K562 (cell line): ENCODE data around the gene ST6GALNAC3. TPM values are rescaled to one million over a fixed set of nuclear protein-coding genes. Genes with fewer than 3 reads are reported as not detected.

Experiments used
- ATAC-seq: fragments of 200-7000 bp; cut with Tn5 transposase; 3 replicates; pipeline ENCODE4 v1.9.1; 2020; ENCODE audit warnings: moderate library complexity
- BruUV-seq: library from RNA; stranded (reverse); fragments of 400-500 nt; replicated peaks from 2 replicates; lab custom pipeline; 2021; lab: Mats Ljungman, UMichigan
- CTCF ChIA-PET: fragments of 300-600 bp; formaldehyde crosslinking; extraction: SDS; loops from one replicate; lab custom pipeline; 2021; ENCODE audit warnings: low intra/inter-chr PET ratio; lab: Yijun Ruan, JAX
- POLR2A ChIA-PET: fragments of 300-600, 350-650 bp; sonication (Branson Sonifier 250); formaldehyde crosslinking; extraction: SDS; loops from one replicate; lab custom pipeline; 2021; ENCODE audit warnings: antibody characterized with exemption, inconsistent platforms; lab: Yijun Ruan, JAX
- DNase-seq, 4 experiments: peaks; one replicate each; pipeline versions ENCODE4 v3.0.0 to v3.0.0-alpha.2; 2011 to 2018; ENCODE audit warnings: low spot score in 3 of 4, mixed read lengths in 3 of 4; ENCODE audit errors: extremely low read depth in 1 of 4
- FAIRE-seq: peaks from 2 replicates; lab custom pipeline; 2011; peaks lifted over from hg19 to GRCh38; lab: Jason Lieb, UNC
- H2AFZ ChIP-seq: 2 replicates; pipeline ENCODE4 v1.6.0; 2011; ENCODE audit warnings: low read depth, low read length, control low read depth, inconsistent platforms
- H3K27ac ChIP-seq: fragments of 200-600 bp; 3 replicates; pipeline ENCODE4 v1.8.0; 2011; ENCODE audit warnings: low read depth, mild to moderate bottlenecking, control low read depth, inconsistent platforms, low read length, moderate library complexity, mixed read lengths; ENCODE audit errors: extremely low read depth
- H3K27me3 ChIP-seq, 2 experiments: fragments of 300-600 bp in 1 of 2; 2 replicates in 1 of 2; 3 replicates in 1 of 2; pipeline versions ENCODE4 v1.6.0 to v1.8.0; 2011; ENCODE audit warnings: inconsistent platforms in 2 of 2, low read length in 2 of 2, mild to moderate bottlenecking in 1 of 2, mixed read lengths in 1 of 2, moderate library complexity in 1 of 2; ENCODE audit not compliant: control insufficient read depth in 2 of 2, insufficient read depth in 2 of 2
- H3K36me3 ChIP-seq: fragments of 300-600 bp; 3 replicates; pipeline ENCODE4 v1.8.0; 2011; ENCODE audit warnings: mild to moderate bottlenecking, low read length, inconsistent platforms; ENCODE audit not compliant: control insufficient read depth, insufficient read depth
- H3K4me1 ChIP-seq, 2 experiments: fragments of 200-600 bp in 1 of 2; replicated peaks in 1 of 2; 2 replicates in 1 of 2; 3 replicates in 1 of 2; pipeline versions ENCODE4 v1.5.1 to v1.8.0; 2011; ENCODE audit warnings: inconsistent platforms in 2 of 2, low read length in 2 of 2, mild to moderate bottlenecking in 1 of 2, mixed read lengths in 1 of 2, moderate library complexity in 1 of 2; ENCODE audit not compliant: control insufficient read depth in 2 of 2, insufficient read depth in 2 of 2
- H3K4me2 ChIP-seq: 2 replicates; pipeline ENCODE4 v1.6.1; 2011; ENCODE audit warnings: low read length, control low read depth, inconsistent platforms, mixed read lengths; ENCODE audit not compliant: insufficient read depth
- H3K4me3 ChIP-seq: fragments of 200-600 bp; sonication (generic), shearing (Covaris generic); 2 replicates; pipeline ENCODE4 v1.5.1; 2016; ENCODE audit warnings: control low read depth, inconsistent platforms
- H3K79me2 ChIP-seq: fragments of 200-600 bp; 3 replicates; pipeline ENCODE4 v1.8.0; 2011; ENCODE audit warnings: low read length, inconsistent platforms; ENCODE audit not compliant: control insufficient read depth, insufficient read depth
- H3K9ac ChIP-seq, 2 experiments: 2 replicates each; pipeline versions ENCODE4 v1.6.0 to v1.6.1; 2011; ENCODE audit warnings: low read depth in 2 of 2, low read length in 2 of 2, control low read depth in 1 of 2, inconsistent platforms in 1 of 2, mild to moderate bottlenecking in 1 of 2, mixed read lengths in 1 of 2; ENCODE audit not compliant: insufficient read depth in 1 of 2
- H3K9me1 ChIP-seq: one replicate; pipeline ENCODE4 v1.6.0; 2011; ENCODE audit warnings: inconsistent platforms, mild to moderate bottlenecking, low read length, moderate library complexity; ENCODE audit not compliant: control insufficient read depth, insufficient read depth
- H3K9me3 ChIP-seq: replicated peaks from 2 replicates; pipeline ENCODE4 v1.5.1; 2011; ENCODE audit warnings: low read depth, low read length, inconsistent platforms; ENCODE audit not compliant: control insufficient read depth, insufficient read depth
- H4K20me1 ChIP-seq: replicated peaks from 2 replicates; pipeline ENCODE4 v1.6.1; 2011; ENCODE audit warnings: low read length, inconsistent platforms, mixed read lengths; ENCODE audit not compliant: control insufficient read depth, insufficient read depth
- RNF2 ChIP-seq: sonication (generic); IDR thresholded peaks from 2 replicates; pipeline ENCODE4 v1.6.1; 2016
- SMARCB1 ChIP-seq: IDR thresholded peaks from 2 replicates; pipeline ENCODE4 v1.6.1; 2011; ENCODE audit warnings: improper control_type of control experiment, low read depth; ENCODE audit not compliant: insufficient read length
- ZNF239 ChIP-seq: fragments of 250-450 bp; sonication (Bioruptor Pico); IDR thresholded peaks from 2 replicates; pipeline ENCODE4 v1.4.0; 2020; ENCODE audit warnings: mild to moderate bottlenecking
- WGBS: fragments of 100-300 bp; shearing (Covaris generic); methylation state at CpG from one replicate; pipeline ENCODE4 v1.1.6; 2016; ENCODE audit warnings: low coverage, mixed read lengths; ENCODE audit not compliant: insufficient coverage; ENCODE audit errors: missing lambda C conversion rate; 5-methylcytosine and 5-hydroxymethylcytosine counted together
- in situ Hi-C: fragments of 300-500 bp; cut with MboI; formaldehyde crosslinking; loops from 4 replicates; pipeline ENCODE4 v1.15.0; 2018; ENCODE audit warnings: inconsistent platforms, mixed read lengths
- intact Hi-C: fragments of 100-400 bp; cut with micrococcal nuclease; formaldehyde crosslinking; loops from 2 replicates; pipeline ENCODE4 v1.14.2; 2022
- polyA plus RNA-seq, 8 experiments: library from polyadenylated mRNA; depleted of rRNA in 4 of 8; stranded (reverse) in 5 of 8; unstranded in 3 of 8; fragments of >200 nt; fragmentation: Nextera tagmentation in 2 of 8; fragmentation: Illumina TruSeq in 1 of 8; extraction: Ambion mirVana in 2 of 8; extraction: Trizol in 1 of 8; gene quantifications; 2 replicates each; pipeline versions ENCODE4 v1.2.1 to v1.2.3, GENCODE V29; 2011 to 2014; ENCODE audit warnings: inconsistent platforms in 1 of 8, missing spikeins in 1 of 8
- total RNA-seq, 7 experiments: library from RNA; depleted of rRNA in 6 of 7; stranded (reverse); fragments of >200 nt in 6 of 7; fragmentation: Illumina TruSeq in 2 of 7; extraction: Trizol in 2 of 7; gene quantifications; 2 replicates each; pipeline versions ENCODE4 v1.2.1 to v1.2.3, GENCODE V29; 2011 to 2021; ENCODE audit warnings: low replicate concordance in 1 of 7

ST6GALNAC3 gene
- total and polyA plus RNA-seq, 9 of the 15 experiments (the other 6 are each of a cell fraction or from before 2014, with no cell fraction given) = 0.04 to 0.29 (median 0.18) TPM; not detected in 6

DNA sequence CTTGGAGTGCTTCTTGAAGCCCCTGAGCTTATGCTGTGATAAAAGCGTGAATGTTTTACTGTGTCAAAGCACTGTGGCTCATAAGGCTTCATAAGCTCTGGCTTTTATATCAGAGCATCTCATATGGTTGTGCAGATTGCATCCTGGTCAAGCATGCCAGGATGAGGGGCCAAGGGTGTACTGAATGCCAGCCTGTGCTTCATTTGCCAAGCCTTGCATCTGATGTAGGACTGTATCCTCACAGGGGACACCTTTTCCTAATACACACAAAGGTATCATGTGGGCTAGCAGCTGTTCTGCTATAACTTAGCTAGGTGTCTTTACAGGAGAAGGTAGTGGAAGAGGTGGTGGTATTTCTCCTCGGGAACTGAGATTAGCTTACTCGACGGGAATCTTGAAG is 134.7 kb downstream of the ST6GALNAC3 start:
- ChIA-PET POLR2A (no interaction called here), CTCF (no interaction called here)
- no peak overlapping the region for H3K4me3 ChIP-seq
- FAIRE-seq (no peak), DNase-seq (no peak), ATAC-seq (no peak)
- H3K4me1 ChIP-seq = no peaks in the 10 kb centered on the region
- H3K36me3 ChIP-seq = no peaks in the 10 kb centered on the region
- in situ Hi-C loops = no loop called here
- 0% methylated on average over 4 of the region's 4 CpGs for WGBS
- no peak overlapping the region for H2AFZ ChIP-seq
- BruUV-seq = no TSS peak
- intact Hi-C loops = no loop called here
- H3K27me3 ChIP-seq = no peaks in the 10 kb centered on the region
- no peaks in the 10 kb centered on the region for H4K20me1 ChIP-seq
- H3K9me1 ChIP-seq = no peaks in the 10 kb centered on the region
- no peaks in the 10 kb centered on the region for H3K9me3 ChIP-seq
- H3K79me2 ChIP-seq = no peaks in the 10 kb centered on the region
- TF ChIP-seq ZNF239 = no peak
- H3K9ac ChIP-seq = no peak overlapping the region
- no peak overlapping the region for H3K27ac ChIP-seq
- H3K4me2 ChIP-seq = no peak overlapping the region

DNA sequence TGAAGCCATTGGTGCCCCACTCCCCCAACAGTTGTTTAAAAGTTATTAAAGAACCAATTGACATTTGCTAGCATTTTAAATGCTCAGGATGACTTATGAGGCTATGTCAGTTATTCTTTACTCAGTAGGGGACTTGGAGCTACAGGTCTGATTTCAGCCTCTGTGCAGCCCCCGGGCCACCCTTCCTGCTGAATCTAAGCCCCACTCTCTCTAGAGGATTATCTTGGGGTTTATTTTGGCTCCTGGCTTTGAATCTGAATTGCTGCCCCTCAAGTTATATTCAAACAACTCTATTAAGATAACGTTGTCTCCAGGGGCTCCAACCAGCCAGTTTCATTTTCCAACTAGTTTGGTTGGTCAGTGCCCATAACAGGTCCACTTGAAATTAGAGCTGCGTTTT is 135.1 kb downstream of the ST6GALNAC3 start:
- DNase-seq (no peak), ATAC-seq (no peak), FAIRE-seq (no peak)
- Histone ChIP-seq H3K4me1 (no peaks in the 10 kb centered on the region), H3K4me2 (no peak overlapping the region), H3K9me3 (no peaks in the 10 kb centered on the region), H3K9me1 (no peaks in the 10 kb centered on the region), H3K27ac (no peak overlapping the region), H4K20me1 (no peaks in the 10 kb centered on the region), H3K36me3 (no peaks in the 10 kb centered on the region), H3K4me3 (no peak overlapping the region), H3K27me3 (no peaks in the 10 kb centered on the region), H3K79me2 (no peaks in the 10 kb centered on the region), H3K9ac (no peak overlapping the region), H2AFZ (no peak overlapping the region)
- intact Hi-C loops (no loop called here), in situ Hi-C loops (no loop called here)
- POLR2A ChIA-PET = no interaction called here
- no TSS peak for BruUV-seq
- 2% methylated on average over 3 of the region's 3 CpGs for WGBS
- CTCF ChIA-PET = no interaction called here
- TF ChIP-seq SMARCB1 (no peak), RNF2 (no peak)
